22Rv1 (cell line): ENCODE measurements around the gene RIPOR1.

ENCODE experiments used
- CTCF ChIP-seq: fragments of 450-650 bp; IDR thresholded peaks from 2 replicates; pipeline ENCODE4 v1.5.1; 2017; ENCODE audit warnings: mild to moderate bottlenecking
- ZFX ChIP-seq: fragments of 450-650 bp; IDR thresholded peaks from 2 replicates; pipeline ENCODE4 v1.6.1; 2017; ENCODE audit warnings: antibody characterized with exemption, borderline replicate concordance

GRCh38 chr16:67517661-67518423 is 10.8 kb upstream of the RIPOR1 start:
- no peak for TF ChIP-seq CTCF
- TF ChIP-seq ZFX = no peak
